CD14-positive monocyte (primary cell): Measurements from ENCODE around the gene JSRP1. TPM values are rescaled to one million over a fixed set of nuclear protein-coding genes. Genes with fewer than 3 reads are reported as not detected.

Source experiments
- DNase-seq, 3 donors: peaks; one replicate each; pipeline ENCODE4 v3.0.0-alpha.2; 2011 to 2022
- H2AFZ ChIP-seq: 2 replicates; pipeline ENCODE4 v1.6.0; 2012; ENCODE audit warnings: mild to moderate bottlenecking, low read depth, low read length, inconsistent platforms; ENCODE audit not compliant: insufficient read depth, poor library complexity, severe bottlenecking
- H3K27ac ChIP-seq, 2 donors: 1 replicate in 1 of 2; 2 replicates in 1 of 2; pipeline ENCODE4 v1.5.1; 2012 to 2013; ENCODE audit warnings: low read length in 2 of 2, control low read depth in 1 of 2, inconsistent platforms in 1 of 2, low read depth in 1 of 2, mild to moderate bottlenecking in 1 of 2
- H3K27me3 ChIP-seq, 2 donors: one replicate each; pipeline versions ENCODE4 v1.6.0 to v1.6.1; 2011 to 2013; ENCODE audit warnings: low read length in 2 of 2; ENCODE audit not compliant: control insufficient read depth in 2 of 2, insufficient read depth in 2 of 2
- H3K36me3 ChIP-seq, 2 donors: replicated peaks in 1 of 2; 1 replicate in 1 of 2; 2 replicates in 1 of 2; pipeline versions ENCODE4 v1.5.1 to v1.6.1; 2012 to 2013; ENCODE audit warnings: low read length in 2 of 2, control low read depth in 1 of 2, inconsistent platforms in 1 of 2, mild to moderate bottlenecking in 1 of 2; ENCODE audit not compliant: insufficient read depth in 2 of 2, control insufficient read depth in 1 of 2
- H3K4me1 ChIP-seq, 2 donors: 1 replicate in 1 of 2; 2 replicates in 1 of 2; pipeline versions ENCODE4 v1.5.1 to v1.6.1; 2012 to 2013; ENCODE audit warnings: low read length in 2 of 2, control low read depth in 1 of 2, inconsistent platforms in 1 of 2, mild to moderate bottlenecking in 1 of 2, moderate library complexity in 1 of 2; ENCODE audit not compliant: insufficient read depth in 2 of 2, control insufficient read depth in 1 of 2
- H3K4me2 ChIP-seq: replicated peaks from 2 replicates; pipeline ENCODE3; 2012; ENCODE audit warnings: low read length, moderate library complexity, mild to moderate bottlenecking; ENCODE audit not compliant: poor library complexity, severe bottlenecking; ENCODE audit errors: extremely low read depth
- H3K4me3 ChIP-seq, 3 experiments: fragments of 200-600 bp in 1 of 3; sonication (generic) in 1 of 3; replicated peaks in 1 of 3; 1 replicate in 2 of 3; 2 replicates in 1 of 3; pipeline ENCODE4 v1.5.1; 2011 to 2013; ENCODE audit warnings: low read length in 3 of 3, mild to moderate bottlenecking in 3 of 3, control low read depth in 2 of 3, low read depth in 2 of 3, inconsistent platforms in 1 of 3, moderate library complexity in 1 of 3
- H3K79me2 ChIP-seq: 2 replicates; pipeline ENCODE4 v1.6.0; 2012; ENCODE audit warnings: mild to moderate bottlenecking, control low read depth, inconsistent platforms, low read length, moderate library complexity; ENCODE audit not compliant: insufficient read depth
- H3K9ac ChIP-seq: 2 replicates; pipeline ENCODE4 v1.6.0; 2017; ENCODE audit warnings: low read length, mild to moderate bottlenecking; ENCODE audit not compliant: insufficient read depth, poor library complexity, severe bottlenecking
- H3K9me3 ChIP-seq, 2 donors: replicated peaks in 1 of 2; 1 replicate in 1 of 2; 2 replicates in 1 of 2; pipeline versions ENCODE4 v1.5.1 to v1.6.1; 2012 to 2013; ENCODE audit warnings: low read length in 2 of 2, control low read depth in 1 of 2; ENCODE audit not compliant: control insufficient read depth in 1 of 2, insufficient read depth in 1 of 2
- H4K20me1 ChIP-seq: 2 replicates; pipeline ENCODE4 v1.6.0; 2012; ENCODE audit warnings: mild to moderate bottlenecking, low read length, control low read depth, moderate library complexity; ENCODE audit not compliant: insufficient read depth
- H3K27ac Mint-ChIP-seq, 7 donors: one replicate each; pipeline ENCODE4 v1.8.0; 2020; ENCODE audit warnings: mild to moderate bottlenecking in 7 of 7, mixed read lengths in 7 of 7, moderate library complexity in 6 of 7, inconsistent platforms in 2 of 7
- H3K27me3 Mint-ChIP-seq, 3 donors: one replicate each; pipeline ENCODE4 v1.8.0; 2021 to 2022; ENCODE audit warnings: low read depth in 3 of 3, mild to moderate bottlenecking in 3 of 3, mixed read lengths in 3 of 3, moderate library complexity in 3 of 3, inconsistent platforms in 1 of 3
- H3K36me3 Mint-ChIP-seq, 2 donors: one replicate each; pipeline ENCODE4 v1.8.0; 2020; ENCODE audit warnings: mixed read lengths in 2 of 2, inconsistent platforms in 1 of 2, mild to moderate bottlenecking in 1 of 2
- H3K4me1 Mint-ChIP-seq: one replicate; pipeline ENCODE4 v1.8.0; 2020; ENCODE audit warnings: mild to moderate bottlenecking, mixed read lengths
- H3K4me3 Mint-ChIP-seq, 2 donors: one replicate each; pipeline ENCODE4 v1.8.0; 2020; ENCODE audit warnings: mild to moderate bottlenecking in 2 of 2, mixed read lengths in 2 of 2, moderate library complexity in 1 of 2
- H3K9me3 Mint-ChIP-seq, 7 donors: one replicate each; pipeline ENCODE4 v1.8.0; 2020 to 2022; ENCODE audit warnings: mixed read lengths in 7 of 7, mild to moderate bottlenecking in 6 of 7, moderate library complexity in 6 of 7, inconsistent platforms in 2 of 7
- WGBS: methylation state at CpG from one replicate; pipeline ENCODE4 v1.1.5; 2013; ENCODE audit warnings: missing lambda C conversion rate; ENCODE audit not compliant: insufficient coverage; 5-methylcytosine and 5-hydroxymethylcytosine counted together
- intact Hi-C, 2 donors: fragments of 100-400 bp; cut with micrococcal nuclease; formaldehyde crosslinking; loops; one replicate each; pipeline versions ENCODE4 v1.15.0 to v1.15.1; 2023
- polyA plus RNA-seq, 3 donors: library from polyadenylated mRNA; depleted of rRNA in 1 of 3; unstranded in 2 of 3; stranded (reverse) in 1 of 3; fragments of 300-500 nt in 2 of 3; fragments of >200 nt in 1 of 3; fragmentation: Illumina TruSeq in 2 of 3; gene quantifications; 1 replicate in 2 of 3; 2 replicates in 1 of 3; pipeline ENCODE4 v1.2.3, GENCODE V29; 2012 to 2021
- TF ChIP-seq, protein P1 (sequence below): fragments of 200-600 bp; IDR thresholded peaks from one replicate; pipeline ENCODE4 v1.8.0; 2022; ENCODE audit warnings: antibody characterized with exemption, mild to moderate bottlenecking

The JSRP1 gene
- polyA plus RNA-seq, 3 donors: 0.38 to 0.50 TPM; not detected in 1

DNA sequence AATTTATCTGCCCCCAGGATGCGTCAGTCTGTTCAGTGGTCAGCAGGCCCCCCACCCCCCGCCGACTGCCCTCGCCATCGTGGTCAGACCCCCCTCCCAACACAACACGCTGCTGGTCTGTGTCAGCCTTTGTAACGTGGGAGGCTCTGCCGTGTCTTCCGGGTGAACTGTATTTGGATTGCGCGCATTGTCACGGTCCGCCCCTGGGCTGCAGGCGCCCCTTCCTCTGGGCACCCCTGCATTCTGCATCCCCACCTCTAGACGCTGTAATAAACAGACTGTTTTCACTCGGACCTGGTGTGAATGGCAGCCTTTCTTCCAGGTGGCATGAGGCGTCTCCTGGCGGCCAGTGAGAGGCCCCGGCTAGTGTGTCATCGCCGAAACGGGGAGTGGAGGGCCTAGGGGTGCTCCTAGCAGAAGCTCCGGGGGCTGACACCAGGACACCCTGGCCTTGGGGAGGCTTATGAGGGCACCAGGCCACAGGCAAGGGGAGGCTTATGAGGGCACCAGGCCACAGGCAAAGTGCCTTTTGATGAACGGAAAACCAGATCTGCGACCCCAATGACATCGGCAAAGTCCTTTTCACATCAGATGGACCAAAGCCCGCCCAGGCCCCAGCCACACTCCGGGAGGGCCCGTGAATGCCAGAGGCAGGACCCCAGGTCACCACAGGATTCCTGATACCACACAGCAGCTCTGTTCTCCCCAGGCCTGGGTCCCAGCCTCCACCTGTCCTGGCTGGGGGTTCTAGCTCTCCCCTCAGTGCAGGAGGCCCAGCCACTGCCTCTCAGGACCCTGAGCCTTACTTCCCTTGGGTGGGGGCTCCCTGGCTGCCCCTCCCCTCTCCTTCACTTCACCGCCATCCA, 23.7 kb downstream of the JSRP1 start:
- Histone ChIP-seq H4K20me1 (peaks cover 86% of the 10 kb centered on the region), H2AFZ (no peak overlapping the region), H3K4me1 (peaks cover 20 to 34% of the 10 kb centered on the region in 2 donors), H3K27ac (peak overlapping the region in 1 of 2 donors; percentile 48), H3K4me3 (no peak overlapping the region), H3K27me3 (no peaks in the 10 kb centered on the region), H3K9ac (no peak overlapping the region), H3K9me3 (no peaks in the 10 kb centered on the region), H3K4me2 (no peak overlapping the region), H3K36me3 (peaks cover 46 to 62% of the 10 kb centered on the region in 2 donors), H3K79me2 (peaks cover 57% of the 10 kb centered on the region)
- no peak for DNase-seq
- H3K27me3 Mint-ChIP-seq: peaks cover 0 to 2% (median 0%) of the 10 kb centered on the region in 3 donors
- H3K4me3 Mint-ChIP-seq: no peak overlapping the region
- no peaks in the 10 kb centered on the region for H3K9me3 Mint-ChIP-seq
- peaks cover 24% of the 10 kb centered on the region for H3K4me1 Mint-ChIP-seq
- peak overlapping the region; percentile 27 to 75 (median 69) for H3K27ac Mint-ChIP-seq
- H3K36me3 Mint-ChIP-seq: peaks cover 30 to 54% of the 10 kb centered on the region in 2 donors
- TF ChIP-seq, protein P1, sequence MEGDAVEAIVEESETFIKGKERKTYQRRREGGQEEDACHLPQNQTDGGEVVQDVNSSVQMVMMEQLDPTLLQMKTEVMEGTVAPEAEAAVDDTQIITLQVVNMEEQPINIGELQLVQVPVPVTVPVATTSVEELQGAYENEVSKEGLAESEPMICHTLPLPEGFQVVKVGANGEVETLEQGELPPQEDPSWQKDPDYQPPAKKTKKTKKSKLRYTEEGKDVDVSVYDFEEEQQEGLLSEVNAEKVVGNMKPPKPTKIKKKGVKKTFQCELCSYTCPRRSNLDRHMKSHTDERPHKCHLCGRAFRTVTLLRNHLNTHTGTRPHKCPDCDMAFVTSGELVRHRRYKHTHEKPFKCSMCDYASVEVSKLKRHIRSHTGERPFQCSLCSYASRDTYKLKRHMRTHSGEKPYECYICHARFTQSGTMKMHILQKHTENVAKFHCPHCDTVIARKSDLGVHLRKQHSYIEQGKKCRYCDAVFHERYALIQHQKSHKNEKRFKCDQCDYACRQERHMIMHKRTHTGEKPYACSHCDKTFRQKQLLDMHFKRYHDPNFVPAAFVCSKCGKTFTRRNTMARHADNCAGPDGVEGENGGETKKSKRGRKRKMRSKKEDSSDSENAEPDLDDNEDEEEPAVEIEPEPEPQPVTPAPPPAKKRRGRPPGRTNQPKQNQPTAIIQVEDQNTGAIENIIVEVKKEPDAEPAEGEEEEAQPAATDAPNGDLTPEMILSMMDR: no peak
- intact Hi-C loops: no loop called here
- WGBS: 89% methylated on average over 24 of the region's 30 CpGs

DNA sequence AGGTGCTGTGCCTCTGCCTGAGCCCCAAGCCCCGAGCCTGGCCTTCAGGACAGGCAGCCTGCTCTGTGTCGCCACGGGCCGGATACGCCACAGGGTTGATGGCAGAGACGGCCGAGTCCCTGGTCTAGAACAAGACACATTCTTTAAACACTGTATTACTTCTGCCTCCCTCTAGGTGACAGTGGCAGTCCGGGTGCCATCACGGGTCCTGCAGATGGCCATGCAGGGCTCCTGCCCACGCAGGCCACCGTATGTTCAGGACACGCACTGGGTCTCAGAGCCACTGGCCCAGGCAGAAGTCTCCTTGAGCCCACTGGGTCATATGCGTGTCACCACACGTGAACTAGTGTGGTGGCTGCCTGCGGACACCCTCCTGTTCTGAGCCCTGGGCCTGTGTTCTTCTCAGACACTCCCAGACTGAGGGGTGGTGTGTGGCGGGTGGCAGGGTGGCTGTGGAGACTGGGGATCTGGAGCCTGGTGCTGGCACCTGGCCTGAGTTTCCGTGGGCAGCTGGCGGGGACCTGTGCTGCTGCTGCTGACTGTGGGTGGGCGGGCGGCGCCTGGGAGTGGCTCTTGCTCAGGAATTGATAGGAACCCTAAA, 24.5 kb downstream of the JSRP1 start:
- Histone ChIP-seq H3K27ac (peak overlapping the region in 1 of 2 donors; percentile 51), H4K20me1 (peaks cover 88% of the 10 kb centered on the region), H3K79me2 (peaks cover 49% of the 10 kb centered on the region), H3K27me3 (no peaks in the 10 kb centered on the region), H3K4me3 (no peak overlapping the region), H3K4me1 (peaks cover 14 to 33% of the 10 kb centered on the region in 2 donors), H3K9me3 (no peaks in the 10 kb centered on the region), H3K4me2 (no peak overlapping the region), H3K36me3 (peaks cover 46 to 67% of the 10 kb centered on the region in 2 donors), H2AFZ (no peak overlapping the region), H3K9ac (no peak overlapping the region)
- TF ChIP-seq, protein P1: no peak
- DNase-seq: no peak
- 91% methylated on average over 17 of the region's 21 CpGs for WGBS
- peaks cover 32 to 59% of the 10 kb centered on the region in 2 donors for H3K36me3 Mint-ChIP-seq
- no peak overlapping the region for H3K4me3 Mint-ChIP-seq
- intact Hi-C loops: no loop called here
- H3K27ac Mint-ChIP-seq: peak overlapping the region in 4 of 7 donors; percentile 27 to 69 (median 52)
- no peaks in the 10 kb centered on the region for H3K9me3 Mint-ChIP-seq
- peaks cover 0 to 2% (median 0%) of the 10 kb centered on the region in 3 donors for H3K27me3 Mint-ChIP-seq
- peaks cover 21% of the 10 kb centered on the region for H3K4me1 Mint-ChIP-seq
